Measurements from ENCODE around the gene YTHDC1.
A peak's percentile ranks its signal among the peaks of the same experiment; 100 is the strongest.
"Not testable (repeated sequence)": the region's sequence is repeated elsewhere in the genome, so short reads cannot be mapped to it uniquely, and the experiment has no call there.

The YTHDC1 gene

GRCh38 chr4:68288393-68288740 is 61.5 kb downstream of the YTHDC1 start:
- no peak for DNase-seq (ENCODE audit: low spot score)

GRCh38 chr4:68287704-68288392 is 62.0 kb downstream of the YTHDC1 start:
- DNase-seq (ENCODE audit: low spot score) = no peak

GRCh38 chr4:68283714-68284113 is 66.2 kb downstream of the YTHDC1 start:
- DNase-seq (ENCODE audit: low spot score) = no peak

- DNase-seq (ENCODE audit: low spot score) = no peak
These were observed 66.8 kb downstream of the YTHDC1 start for GRCh38 chr4:68283095-68283494.

GRCh38 chr4:68281796-68282740 is 67.8 kb downstream of the YTHDC1 start:
- DNase-seq (ENCODE audit: low spot score) = not testable (repeated sequence)

GRCh38 chr4:68278029-68278428 is 71.9 kb downstream of the YTHDC1 start:
- DNase-seq (ENCODE audit: low spot score) = no peak

GRCh38 chr4:68277627-68278026 is 72.3 kb downstream of the YTHDC1 start:
- no peak for DNase-seq (ENCODE audit: low spot score)

GRCh38 chr4:68272860-68273259 is 77.0 kb downstream of the YTHDC1 start:
- peak; percentile 5 for DNase-seq (ENCODE audit: low spot score)

- peak; percentile 21 for DNase-seq (ENCODE audit: low spot score)
These were observed 77.5 kb downstream of the YTHDC1 start for GRCh38 chr4:68272380-68272779.

GRCh38 chr4:68271851-68272357 is 78.0 kb downstream of the YTHDC1 start:
- DNase-seq (ENCODE audit: low spot score) = peak; percentile 68

GRCh38 chr4:68267433-68267944 is 82.4 kb downstream of the YTHDC1 start:
- peak; percentile 4 for DNase-seq (ENCODE audit: low spot score)

GRCh38 chr4:68264875-68265565 is 84.9 kb downstream of the YTHDC1 start:
- no peak for DNase-seq (ENCODE audit: low spot score)
